Mesenchymal stem cell (in vitro differentiated cells and primary cell): ENCODE results near the gene VTI1A.
A peak's percentile ranks its signal among the peaks of the same experiment; 100 is the strongest.

Experiments
- DNase-seq: peaks from one replicate; pipeline ENCODE4 v3.0.0-alpha.2; 2013
- H2AFZ ChIP-seq: one replicate; pipeline ENCODE4 v1.6.1; 2013; ENCODE audit warnings: low read depth, mild to moderate bottlenecking, control low read depth, inconsistent platforms, low read length, moderate library complexity
- H2AK5ac ChIP-seq: 2 replicates; pipeline ENCODE4 v1.6.1; 2013; ENCODE audit warnings: low read length, moderate library complexity, mild to moderate bottlenecking, inconsistent platforms; ENCODE audit not compliant: severe bottlenecking
- H2BK120ac ChIP-seq: one replicate; pipeline ENCODE4 v1.6.1; 2013; ENCODE audit warnings: low read depth, mild to moderate bottlenecking, inconsistent platforms, low read length, moderate library complexity
- H2BK12ac ChIP-seq, 2 experiments: one replicate each; pipeline ENCODE4 v1.6.1; 2013; ENCODE audit warnings: inconsistent platforms in 2 of 2, low read length in 2 of 2, mild to moderate bottlenecking in 2 of 2, moderate library complexity in 2 of 2, control low read depth in 1 of 2
- H2BK15ac ChIP-seq: one replicate; pipeline ENCODE4 v1.6.1; 2013; ENCODE audit warnings: mild to moderate bottlenecking, low read depth, inconsistent platforms; ENCODE audit not compliant: poor library complexity, severe bottlenecking
- H2BK5ac ChIP-seq: 2 replicates; pipeline ENCODE4 v1.6.1; 2013; ENCODE audit warnings: low read depth, mild to moderate bottlenecking, low read length, control low read depth, inconsistent platforms; ENCODE audit not compliant: poor library complexity, severe bottlenecking
- H3K14ac ChIP-seq, 2 experiments: one replicate each; pipeline ENCODE4 v1.6.1; 2013; ENCODE audit warnings: inconsistent platforms in 2 of 2, low read length in 2 of 2, control low read depth in 1 of 2, mild to moderate bottlenecking in 1 of 2, moderate library complexity in 1 of 2
- H3K18ac ChIP-seq, 2 experiments: one replicate each; pipeline ENCODE4 v1.6.1; 2013; ENCODE audit warnings: inconsistent platforms in 2 of 2, low read length in 2 of 2, control low read depth in 1 of 2, low read depth in 1 of 2, mild to moderate bottlenecking in 1 of 2
- H3K23ac ChIP-seq, 2 experiments: one replicate each; pipeline ENCODE4 v1.6.1; 2013; ENCODE audit warnings: inconsistent platforms in 2 of 2, low read length in 2 of 2, mild to moderate bottlenecking in 2 of 2, moderate library complexity in 2 of 2, control low read depth in 1 of 2
- H3K27ac ChIP-seq: 2 replicates; pipeline ENCODE4 v1.5.1; 2013; ENCODE audit warnings: mild to moderate bottlenecking, moderate library complexity, low read length, control low read depth, inconsistent platforms; ENCODE audit not compliant: poor library complexity, severe bottlenecking
- H3K27me3 ChIP-seq, 2 experiments: 2 replicates each; pipeline versions ENCODE4 v1.6.1 to v1.7.0; 2013; ENCODE audit warnings: low read length in 2 of 2, mild to moderate bottlenecking in 2 of 2, moderate library complexity in 2 of 2, control low read depth in 1 of 2, inconsistent platforms in 1 of 2; ENCODE audit not compliant: control insufficient read depth in 1 of 2, insufficient read depth in 1 of 2
- H3K36me3 ChIP-seq, 2 experiments: 2 replicates each; pipeline versions ENCODE4 v1.6.1 to v1.7.0; 2013; ENCODE audit warnings: low read length in 2 of 2, control low read depth in 1 of 2, inconsistent platforms in 1 of 2, low read depth in 1 of 2, mild to moderate bottlenecking in 1 of 2; ENCODE audit not compliant: insufficient read depth in 2 of 2, control insufficient read depth in 1 of 2
- H3K4ac ChIP-seq, 2 experiments: one replicate each; pipeline ENCODE4 v1.6.1; 2013; ENCODE audit warnings: inconsistent platforms in 2 of 2, low read length in 2 of 2, mild to moderate bottlenecking in 2 of 2, moderate library complexity in 2 of 2, control low read depth in 1 of 2, low read depth in 1 of 2
- H3K4me1 ChIP-seq: 2 replicates; pipeline ENCODE4 v1.6.1; 2013; ENCODE audit warnings: low read depth, low read length, control low read depth; ENCODE audit not compliant: control insufficient read depth, insufficient read depth
- H3K4me2 ChIP-seq: 2 replicates; pipeline ENCODE4 v1.6.1; 2013; ENCODE audit warnings: low read length, mild to moderate bottlenecking, inconsistent platforms; ENCODE audit not compliant: poor library complexity, severe bottlenecking
- H3K4me3 ChIP-seq, 2 experiments: 2 replicates each; pipeline versions ENCODE4 v1.5.1 to v1.7.0; 2013; ENCODE audit warnings: low read length in 2 of 2, mild to moderate bottlenecking in 2 of 2, control low read depth in 1 of 2, low read depth in 1 of 2; ENCODE audit not compliant: insufficient read depth in 1 of 2
- H3K79me1 ChIP-seq: replicated peaks from 2 replicates; pipeline ENCODE4 v1.6.1; 2013; ENCODE audit warnings: mild to moderate bottlenecking, control low read depth, low read length, inconsistent platforms; ENCODE audit not compliant: poor library complexity, severe bottlenecking
- H3K9ac ChIP-seq: 2 replicates; pipeline ENCODE4 v1.7.0; 2013; ENCODE audit warnings: mild to moderate bottlenecking, low read length, moderate library complexity
- H3K9me3 ChIP-seq: 2 replicates; pipeline ENCODE4 v1.7.0; 2013; ENCODE audit warnings: mild to moderate bottlenecking, low read length; ENCODE audit not compliant: control insufficient read depth
- H4K8ac ChIP-seq: one replicate; pipeline ENCODE4 v1.6.1; 2013; ENCODE audit warnings: inconsistent platforms, mild to moderate bottlenecking, low read length, moderate library complexity
- H4K91ac ChIP-seq: one replicate; pipeline ENCODE4 v1.6.1; 2013; ENCODE audit warnings: mild to moderate bottlenecking, low read length, inconsistent platforms
- WGBS: methylation state at CpG from one replicate; pipeline ENCODE4 v1.1.7; 2013; ENCODE audit warnings: mixed read lengths; 5-methylcytosine and 5-hydroxymethylcytosine counted together

VTI1A gene

DNA sequence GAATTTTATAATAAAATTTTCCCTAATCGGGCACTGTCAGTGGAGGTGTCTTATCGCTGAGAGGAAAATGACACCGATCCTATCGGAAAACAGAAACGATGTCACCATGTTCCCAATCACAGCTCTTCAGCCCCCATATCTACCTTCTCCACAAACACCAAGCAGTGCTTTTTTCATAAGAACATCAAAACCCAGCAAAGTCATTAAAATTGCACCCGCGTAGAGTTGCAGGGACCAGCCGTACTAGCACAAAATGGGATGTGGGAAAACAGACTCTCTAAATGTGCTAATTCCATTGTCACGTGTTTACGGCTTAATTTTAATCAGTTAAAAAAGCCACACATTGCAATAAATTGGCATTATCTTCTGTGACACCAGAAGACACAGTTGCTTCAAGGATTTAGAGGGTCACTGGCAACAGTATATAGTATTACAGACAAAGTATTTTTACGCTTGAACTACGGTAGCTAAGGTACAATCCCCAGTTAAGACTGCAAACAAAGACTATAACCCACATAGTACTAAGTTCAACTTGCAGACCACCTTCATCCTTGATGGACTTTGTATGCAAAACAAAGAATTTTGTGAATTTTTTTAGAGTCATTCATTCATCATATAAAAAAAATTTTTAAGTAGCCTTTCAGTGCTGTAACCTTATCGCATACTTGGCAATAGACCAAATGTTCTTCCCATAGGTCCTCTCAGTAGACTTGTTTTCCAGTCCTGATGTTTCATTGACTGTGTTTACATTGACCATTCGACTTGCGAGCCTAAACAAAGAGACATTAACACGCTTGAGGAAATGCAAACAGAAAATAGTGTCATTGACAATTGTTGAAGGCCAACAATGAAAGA, 116.0 kb downstream of the VTI1A start:
- 85% methylated on average over 15 of the region's 16 CpGs for WGBS
- Histone ChIP-seq H3K4me2 (no peak overlapping the region), H3K27ac (no peak overlapping the region), H2AFZ (no peak overlapping the region), H3K14ac (no peak overlapping the region), H4K8ac (no peak overlapping the region), H3K4me1 (no peaks in the 10 kb centered on the region), H3K79me1 (peaks cover 8% of the 10 kb centered on the region), H2BK5ac (no peak overlapping the region), H2BK12ac (no peak overlapping the region), H3K18ac (no peak overlapping the region), H4K91ac (no peak overlapping the region), H3K23ac (no peak overlapping the region), H2BK15ac (no peak overlapping the region), H3K4me3 (no peak overlapping the region), H2BK120ac (no peak overlapping the region), H3K4ac (no peak overlapping the region), H3K27me3 (no peaks in the 10 kb centered on the region), H3K9ac (no peak overlapping the region), H3K36me3 (no peaks in the 10 kb centered on the region), H2AK5ac (no peak overlapping the region), H3K9me3 (no peaks in the 10 kb centered on the region)
- DNase-seq, result no peak

DNA sequence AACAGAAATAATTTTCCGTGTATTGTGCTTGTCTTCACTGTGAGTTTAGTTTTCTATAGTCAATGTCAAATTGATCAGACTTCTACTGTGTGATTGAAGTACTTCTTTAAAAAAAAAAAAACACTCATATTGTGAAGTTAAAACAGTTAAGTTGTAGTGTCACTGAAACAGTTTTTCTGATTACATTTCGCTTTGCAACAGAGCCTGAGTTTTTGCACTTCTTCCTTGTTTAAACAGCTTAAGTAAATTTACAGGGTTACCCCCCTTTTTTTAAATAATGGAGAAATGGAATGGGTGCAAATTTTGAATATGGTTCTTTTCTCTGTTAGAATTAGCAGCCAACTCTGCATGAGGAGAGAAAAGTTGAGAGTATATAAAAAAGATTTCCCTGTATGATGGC, 117.3 kb downstream of the VTI1A start:
- 100% methylated on average over 1 of the region's 2 CpGs for WGBS
- Histone ChIP-seq H3K14ac (no peak overlapping the region), H2BK120ac (no peak overlapping the region), H3K27me3 (no peaks in the 10 kb centered on the region), H2AFZ (no peak overlapping the region), H2BK5ac (no peak overlapping the region), H4K91ac (no peak overlapping the region), H3K36me3 (no peaks in the 10 kb centered on the region), H3K79me1 (peaks cover 11% of the 10 kb centered on the region), H3K27ac (no peak overlapping the region), H3K9me3 (no peaks in the 10 kb centered on the region), H4K8ac (no peak overlapping the region), H3K4ac (no peak overlapping the region), H3K4me1 (no peaks in the 10 kb centered on the region), H3K9ac (peak overlapping the region; percentile 28), H2AK5ac (no peak overlapping the region), H3K18ac (no peak overlapping the region), H3K23ac (no peak overlapping the region), H2BK12ac (no peak overlapping the region), H3K4me3 (no peak overlapping the region), H3K4me2 (no peak overlapping the region), H2BK15ac (no peak overlapping the region)
- no peak for DNase-seq

DNA sequence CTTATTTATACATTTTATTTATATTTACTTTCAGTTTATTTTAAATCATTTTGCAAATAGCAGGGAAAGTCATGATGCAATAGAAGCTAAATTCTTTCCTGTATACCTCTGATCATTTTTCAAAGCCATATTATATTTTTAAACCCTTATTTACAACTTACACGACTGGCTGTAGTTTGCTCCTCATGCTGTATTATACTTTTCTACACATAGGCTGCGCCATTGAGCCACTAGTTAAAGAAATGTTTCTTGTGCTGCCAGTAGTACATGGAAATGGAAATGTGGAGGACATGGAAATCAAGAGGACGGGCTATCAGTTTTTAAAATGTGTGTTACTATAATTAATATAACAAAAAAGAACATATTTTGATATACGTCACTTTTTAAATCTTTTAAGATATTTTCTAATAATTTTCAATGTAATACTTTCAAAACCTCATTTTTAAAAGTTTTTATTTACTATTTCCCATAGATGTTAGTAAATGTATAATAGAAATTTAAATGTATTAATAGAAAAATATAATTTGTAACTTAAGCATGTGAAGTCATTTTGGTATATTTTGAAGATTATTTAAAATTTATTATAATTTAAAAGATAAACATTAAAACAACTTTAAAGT, 118.5 kb downstream of the VTI1A start:
- Histone ChIP-seq H2AFZ (no peak overlapping the region), H2BK120ac (no peak overlapping the region), H2BK5ac (no peak overlapping the region), H2BK12ac (no peak overlapping the region), H2AK5ac (no peak overlapping the region), H3K27ac (no peak overlapping the region), H2BK15ac (no peak overlapping the region), H3K14ac (no peak overlapping the region), H3K9ac (no peak overlapping the region), H4K8ac (no peak overlapping the region), H3K4me3 (no peak overlapping the region), H3K18ac (no peak overlapping the region), H3K27me3 (no peaks in the 10 kb centered on the region), H3K4me2 (no peak overlapping the region), H3K4me1 (no peaks in the 10 kb centered on the region), H3K4ac (no peak overlapping the region), H3K79me1 (peaks cover 11% of the 10 kb centered on the region), H3K23ac (no peak overlapping the region), H3K36me3 (no peaks in the 10 kb centered on the region), H3K9me3 (no peaks in the 10 kb centered on the region), H4K91ac (no peak overlapping the region)
- DNase-seq, result peak; percentile 81
- WGBS, result 0% methylated on average over 1 of the region's 4 CpGs

DNA sequence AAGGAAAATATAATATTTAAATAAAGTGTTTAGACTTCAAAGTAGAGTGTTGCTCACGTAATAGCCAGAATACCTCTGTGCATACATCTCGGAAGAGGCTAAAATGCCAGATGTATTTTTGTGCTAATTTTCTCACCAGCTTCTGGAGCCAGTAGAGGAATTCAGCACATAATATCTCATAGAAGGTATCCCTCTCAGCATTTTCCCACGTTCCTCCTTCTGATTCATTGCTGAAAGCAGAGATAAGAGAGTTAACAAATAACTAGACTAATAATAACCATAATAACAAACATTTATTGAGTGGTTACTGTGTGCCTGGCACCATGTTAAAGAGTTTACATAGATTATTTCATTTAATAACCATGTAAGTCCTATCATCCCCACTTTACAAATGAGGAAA, 123.6 kb downstream of the VTI1A start:
- Histone ChIP-seq H3K23ac (no peak overlapping the region), H3K4me2 (no peak overlapping the region), H2BK5ac (no peak overlapping the region), H3K4me3 (no peak overlapping the region), H3K9me3 (no peaks in the 10 kb centered on the region), H2BK15ac (no peak overlapping the region), H2AFZ (no peak overlapping the region), H3K36me3 (no peaks in the 10 kb centered on the region), H3K14ac (no peak overlapping the region), H3K27ac (no peak overlapping the region), H3K27me3 (no peaks in the 10 kb centered on the region), H3K4ac (no peak overlapping the region), H2BK120ac (no peak overlapping the region), H3K79me1 (peaks cover 9% of the 10 kb centered on the region), H4K91ac (no peak overlapping the region), H3K18ac (no peak overlapping the region), H3K9ac (no peak overlapping the region), H2AK5ac (no peak overlapping the region), H3K4me1 (no peaks in the 10 kb centered on the region), H2BK12ac (no peak overlapping the region), H4K8ac (no peak overlapping the region)
- no peak for DNase-seq
- 90% methylated on average over 2 of the region's 3 CpGs for WGBS
